Immature natural killer cell (primary cell): Measurements from ENCODE around the gene ZNF470. TPM values are rescaled to one million over a fixed set of nuclear protein-coding genes. Genes with fewer than 3 reads are reported as not detected.

Source experiments
- DNase-seq, 3 donors: peaks; one replicate each; pipeline ENCODE4 v3.0.0; 2022; ENCODE audit warnings: mixed read lengths in 1 of 3
- H3K27ac Mint-ChIP-seq, 6 donors: one replicate each; pipeline ENCODE4 v1.8.0; 2020; ENCODE audit warnings: mixed read lengths in 6 of 6, mild to moderate bottlenecking in 5 of 6, inconsistent platforms in 4 of 6, moderate library complexity in 3 of 6
- H3K27me3 Mint-ChIP-seq, 3 donors: one replicate each; pipeline ENCODE4 v1.8.0; 2020 to 2021; ENCODE audit warnings: low read depth in 3 of 3, mild to moderate bottlenecking in 3 of 3, mixed read lengths in 3 of 3, moderate library complexity in 3 of 3, inconsistent platforms in 1 of 3
- H3K36me3 Mint-ChIP-seq, 3 donors: one replicate each; pipeline ENCODE4 v1.8.0; 2020; ENCODE audit warnings: mixed read lengths in 3 of 3, inconsistent platforms in 2 of 3, mild to moderate bottlenecking in 2 of 3
- H3K4me1 Mint-ChIP-seq, 2 donors: one replicate each; pipeline ENCODE4 v1.8.0; 2020; ENCODE audit warnings: inconsistent platforms in 2 of 2, mild to moderate bottlenecking in 2 of 2, mixed read lengths in 2 of 2, moderate library complexity in 1 of 2
- H3K4me3 Mint-ChIP-seq, 5 donors: one replicate each; pipeline ENCODE4 v1.8.0; 2020; ENCODE audit warnings: mild to moderate bottlenecking in 5 of 5, mixed read lengths in 5 of 5, inconsistent platforms in 3 of 5, moderate library complexity in 3 of 5
- H3K9me3 Mint-ChIP-seq, 6 donors: one replicate each; pipeline ENCODE4 v1.8.0; 2020; ENCODE audit warnings: mild to moderate bottlenecking in 6 of 6, mixed read lengths in 6 of 6, inconsistent platforms in 4 of 6, moderate library complexity in 3 of 6
- polyA plus RNA-seq, 3 donors: library from polyadenylated mRNA; unstranded; fragments of 300-500 nt; fragmentation: Illumina TruSeq; gene quantifications; one replicate each; pipeline ENCODE4 v1.2.3, GENCODE V29; 2021

The ZNF470 gene
- polyA plus RNA-seq = 1 to 10 TPM in 2 of 3 donors, not detected in 1; 1.7 to 2.9 TPM

GRCh38 chr19:56567274-56568120, at the start of gene ZNF470:
TSS of gene ZNF470 (plus strand) at chr19:56567468. CDS start at chr19:56570312, 2,844 bp downstream.
- H3K4me3 Mint-ChIP-seq = peak within 1 kb of the TSS; percentile 95 to 99 (median 97)
- peaks cover 3 to 5% (median 4%) of the 10 kb centered on the region in 3 donors for H3K27me3 Mint-ChIP-seq
- H3K9me3 Mint-ChIP-seq = peaks cover 36 to 88% (median 73%) of the 10 kb centered on the region in 6 donors
- peaks cover 16 to 19% of the 10 kb centered on the region in 2 donors for H3K4me1 Mint-ChIP-seq
- peak; percentile 87 to 88 (median 87) for DNase-seq
- H3K27ac Mint-ChIP-seq = peak within 1 kb of the TSS; percentile 79 to 94 (median 92)
- H3K36me3 Mint-ChIP-seq = peaks cover 42 to 52% (median 43%) of the 10 kb centered on the region in 3 donors

DNA sequence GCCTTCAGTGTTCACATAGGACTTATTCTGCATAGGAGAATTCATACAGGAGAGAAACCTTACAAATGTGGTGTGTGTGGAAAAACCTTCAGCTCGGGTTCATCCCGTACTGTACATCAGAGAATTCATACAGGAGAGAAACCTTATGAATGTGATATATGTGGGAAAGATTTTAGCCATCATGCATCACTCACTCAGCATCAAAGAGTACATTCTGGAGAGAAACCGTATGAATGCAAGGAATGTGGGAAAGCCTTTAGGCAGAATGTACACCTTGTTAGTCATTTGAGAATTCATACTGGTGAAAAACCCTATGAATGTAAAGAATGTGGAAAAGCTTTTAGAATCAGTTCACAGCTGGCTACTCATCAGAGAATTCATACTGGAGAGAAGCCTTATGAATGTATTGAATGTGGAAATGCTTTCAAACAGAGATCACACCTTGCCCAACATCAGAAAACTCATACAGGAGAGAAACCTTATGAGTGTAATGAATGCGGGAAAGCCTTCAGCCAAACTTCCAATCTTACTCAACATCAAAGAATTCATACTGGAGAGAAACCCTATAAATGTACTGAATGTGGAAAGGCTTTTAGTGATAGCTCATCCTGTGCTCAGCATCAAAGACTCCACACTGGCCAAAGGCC, 41.9 kb upstream of the ZNF470 start:
- Mint-ChIP-seq H3K4me3 (no peak overlapping the region), H3K27ac (no peak overlapping the region), H3K36me3 (peaks cover 19 to 36% (median 32%) of the 10 kb centered on the region in 3 donors), H3K27me3 (peaks cover 0 to 1% (median 1%) of the 10 kb centered on the region in 3 donors), H3K9me3 (peaks cover 57 to 94% (median 90%) of the 10 kb centered on the region in 6 donors), H3K4me1 (no peaks in the 10 kb centered on the region)
- DNase-seq = no peak

DNA sequence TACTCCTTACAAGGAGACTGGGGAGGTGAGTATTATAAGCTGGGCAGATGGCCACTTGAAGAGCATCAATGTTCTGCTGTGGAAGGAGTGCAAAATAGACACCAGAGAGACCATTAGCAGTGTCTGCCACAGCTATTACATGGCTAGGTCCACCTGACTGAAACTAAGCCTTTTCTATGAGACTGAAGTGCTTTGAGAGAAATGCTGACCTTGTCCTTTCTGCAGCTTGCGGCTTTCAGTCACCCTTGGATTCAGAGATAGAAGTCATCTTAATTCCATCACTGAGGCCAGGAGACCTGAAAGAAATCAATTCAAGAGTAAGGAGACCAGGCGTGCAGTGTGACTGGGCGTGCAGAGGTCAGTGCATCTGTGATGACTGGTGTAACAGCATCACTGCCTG, 29.8 kb upstream of the ZNF470 start:
- no peak for DNase-seq
- Mint-ChIP-seq H3K9me3 (peaks cover 15 to 80% (median 41%) of the 10 kb centered on the region in 6 donors), H3K4me1 (peaks cover 32 to 39% of the 10 kb centered on the region in 2 donors), H3K27ac (peak overlapping the region in 4 of 6 donors; percentile 88 to 96 (median 92)), H3K4me3 (peak overlapping the region; percentile 87 to 94 (median 89)), H3K36me3 (peaks cover 14 to 32% (median 16%) of the 10 kb centered on the region in 3 donors), H3K27me3 (peaks cover 2 to 18% (median 8%) of the 10 kb centered on the region in 3 donors)

DNA sequence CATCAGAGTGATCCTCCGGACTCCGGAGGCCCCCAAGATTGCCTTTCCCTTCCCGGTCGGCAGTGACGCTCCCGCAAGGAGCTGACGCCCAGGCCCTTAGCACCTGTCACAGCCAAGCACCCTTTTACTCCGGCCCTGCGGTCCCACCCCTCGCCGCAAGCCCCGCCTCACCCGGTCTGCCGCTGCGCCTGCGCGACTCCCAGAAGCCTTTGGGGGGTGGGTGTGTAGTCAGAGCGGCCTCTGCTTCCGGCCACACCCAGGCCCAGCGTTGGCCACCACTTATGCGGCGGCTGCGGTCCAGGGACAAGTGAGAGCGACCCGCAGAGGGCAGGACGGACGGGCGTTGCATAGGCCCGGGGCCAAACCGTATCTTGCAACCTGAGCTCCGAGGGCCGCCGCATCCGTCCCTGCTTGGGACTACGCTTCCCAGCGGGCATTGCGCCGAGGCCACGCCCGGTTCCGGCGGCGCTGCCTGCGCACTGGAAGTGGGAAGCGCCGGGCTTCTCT, 29.0 kb upstream of the ZNF470 start:
- peaks cover 15 to 77% (median 37%) of the 10 kb centered on the region in 6 donors for H3K9me3 Mint-ChIP-seq

GRCh38 chr19:56538761-56539263, 28.5 kb upstream of the ZNF470 start, which contains the start of gene ZFP28:
TSS of gene ZFP28 (plus strand) at chr19:56538948. CDS start at chr19:56539019, 71 bp downstream.
- Mint-ChIP-seq H3K27me3 (peaks cover 2 to 13% (median 8%) of the 10 kb centered on the region in 3 donors), H3K36me3 (peaks cover 16 to 39% (median 20%) of the 10 kb centered on the region in 3 donors), H3K4me1 (peaks cover 32 to 39% of the 10 kb centered on the region in 2 donors), H3K27ac (peak within 1 kb of the TSS; percentile 62 to 96 (median 90)), H3K4me3 (peak within 1 kb of the TSS; percentile 88 to 94 (median 92)), H3K9me3 (peaks cover 15 to 80% (median 38%) of the 10 kb centered on the region in 6 donors)
- DNase-seq = no peak

More for the DNA sequence above, 29.0 kb upstream of the ZNF470 start:
- H3K4me3 Mint-ChIP-seq = peak overlapping the region; percentile 87 to 94 (median 89)
- H3K27me3 Mint-ChIP-seq = peaks cover 2 to 13% (median 8%) of the 10 kb centered on the region in 3 donors
- peak overlapping the region; percentile 62 to 96 (median 89) for H3K27ac Mint-ChIP-seq
- peaks cover 16 to 35% (median 20%) of the 10 kb centered on the region in 3 donors for H3K36me3 Mint-ChIP-seq
- DNase-seq = peak; percentile 86 to 91 (median 89)
- H3K4me1 Mint-ChIP-seq = peaks cover 32 to 39% of the 10 kb centered on the region in 2 donors

GRCh38 chr19:56543776-56544175, 23.5 kb upstream of the ZNF470 start:
- Mint-ChIP-seq H3K4me1 (peaks cover 21 to 25% of the 10 kb centered on the region in 2 donors), H3K27ac (no peak overlapping the region), H3K27me3 (peaks cover 0 to 3% (median 2%) of the 10 kb centered on the region in 3 donors), H3K9me3 (peaks cover 26 to 86% (median 49%) of the 10 kb centered on the region in 6 donors), H3K4me3 (no peak overlapping the region), H3K36me3 (peaks cover 26 to 59% (median 48%) of the 10 kb centered on the region in 3 donors)
- no peak for DNase-seq

DNA sequence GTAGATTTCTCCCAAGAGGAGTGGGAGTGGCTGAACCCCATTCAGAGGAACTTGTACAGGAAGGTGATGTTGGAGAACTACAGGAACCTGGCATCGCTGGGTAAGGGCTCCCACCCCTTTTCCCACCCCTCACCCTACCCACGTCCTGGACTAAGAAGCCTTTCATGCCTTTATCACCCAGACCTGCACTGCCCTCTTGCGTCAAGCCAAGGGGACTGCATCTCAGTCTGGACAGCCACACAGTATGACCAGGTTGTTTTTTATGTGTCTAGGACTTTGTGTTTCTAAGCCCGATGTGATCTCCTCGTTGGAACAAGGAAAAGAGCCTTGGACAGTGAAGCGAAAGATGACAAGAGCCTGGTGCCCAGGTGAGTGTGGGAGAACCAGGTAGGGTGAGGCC, 19.7 kb upstream of the ZNF470 start:
- H3K4me1 Mint-ChIP-seq = no peaks in the 10 kb centered on the region
- H3K27ac Mint-ChIP-seq = no peak overlapping the region
- peaks cover 29 to 89% (median 66%) of the 10 kb centered on the region in 6 donors for H3K9me3 Mint-ChIP-seq
- no peak overlapping the region for H3K4me3 Mint-ChIP-seq
- no peaks in the 10 kb centered on the region for H3K27me3 Mint-ChIP-seq
- peaks cover 34 to 77% (median 68%) of the 10 kb centered on the region in 3 donors for H3K36me3 Mint-ChIP-seq
- DNase-seq = no peak

- no peak overlapping the region for H3K27ac Mint-ChIP-seq
- peaks cover 46 to 92% (median 83%) of the 10 kb centered on the region in 6 donors for H3K9me3 Mint-ChIP-seq
- H3K4me1 Mint-ChIP-seq = no peaks in the 10 kb centered on the region
- H3K4me3 Mint-ChIP-seq = no peak overlapping the region
- DNase-seq = no peak
- peaks cover 0 to 6% (median 2%) of the 10 kb centered on the region in 3 donors for H3K27me3 Mint-ChIP-seq
- H3K36me3 Mint-ChIP-seq = peaks cover 45 to 67% (median 59%) of the 10 kb centered on the region in 3 donors
These were observed 12.9 kb upstream of the ZNF470 start for GRCh38 chr19:56554272-56554869.

DNA sequence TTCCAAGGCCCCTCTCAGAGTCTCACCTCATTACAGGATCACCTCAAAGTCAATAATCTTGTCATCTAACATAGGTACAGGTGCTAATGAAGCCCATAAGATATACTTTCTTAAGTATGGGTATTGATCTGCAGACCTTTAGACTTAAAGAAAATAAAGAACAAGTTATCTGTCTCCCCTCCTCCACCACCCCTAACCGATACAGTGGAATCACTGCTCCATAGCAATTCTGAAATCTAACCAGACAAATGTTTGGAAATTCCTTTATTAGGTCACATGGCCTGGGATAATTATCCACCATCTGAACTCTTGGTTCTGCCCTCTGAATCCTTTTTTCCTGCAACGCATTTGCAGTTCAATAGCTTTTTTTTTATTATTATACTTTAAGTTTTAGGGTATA, 4.5 kb upstream of the ZNF470 start:
- H3K27me3 Mint-ChIP-seq = peaks cover 3 to 5% (median 4%) of the 10 kb centered on the region in 3 donors
- peaks cover 44 to 95% (median 89%) of the 10 kb centered on the region in 6 donors for H3K9me3 Mint-ChIP-seq
- no peak for DNase-seq
- H3K4me1 Mint-ChIP-seq = peaks cover 11 to 13% of the 10 kb centered on the region in 2 donors
- no peak overlapping the region for H3K27ac Mint-ChIP-seq
- H3K4me3 Mint-ChIP-seq = no peak overlapping the region
- peaks cover 19 to 22% (median 22%) of the 10 kb centered on the region in 3 donors for H3K36me3 Mint-ChIP-seq

- H3K9me3 Mint-ChIP-seq = peaks cover 34 to 88% (median 76%) of the 10 kb centered on the region in 6 donors
- peak overlapping the region; percentile 95 to 99 (median 97) for H3K4me3 Mint-ChIP-seq
- H3K4me1 Mint-ChIP-seq = peaks cover 16 to 19% of the 10 kb centered on the region in 2 donors
- peaks cover 40 to 52% (median 41%) of the 10 kb centered on the region in 3 donors for H3K36me3 Mint-ChIP-seq
- H3K27me3 Mint-ChIP-seq = peaks cover 3 to 5% (median 4%) of the 10 kb centered on the region in 3 donors
- DNase-seq = no peak
- H3K27ac Mint-ChIP-seq = peak overlapping the region; percentile 79 to 94 (median 92)
These were observed 379 bp upstream of the ZNF470 start for GRCh38 chr19:56566904-56567273.

DNA sequence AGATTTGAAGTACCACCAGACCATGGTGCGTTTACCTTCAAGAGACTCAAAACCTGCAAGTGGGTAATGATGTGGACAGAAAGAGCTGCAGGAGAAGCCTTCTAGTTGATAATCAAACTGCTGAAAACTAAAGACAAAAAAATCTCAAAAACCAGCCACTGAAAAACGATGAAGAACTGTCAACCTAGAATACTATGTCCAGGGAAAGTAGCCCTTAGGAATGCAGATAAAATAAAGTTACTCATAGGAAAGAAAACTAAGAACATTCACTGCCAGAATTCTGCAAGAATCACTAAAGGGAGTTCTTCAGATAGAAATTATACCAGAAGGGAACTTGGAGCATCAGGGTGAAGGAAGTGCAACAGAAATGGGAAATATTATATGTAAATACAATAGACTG, 5.3 kb downstream of the ZNF470 start:
- Mint-ChIP-seq H3K9me3 (peaks cover 52 to 92% (median 81%) of the 10 kb centered on the region in 6 donors), H3K27ac (no peak overlapping the region), H3K4me1 (peaks cover 8 to 9% of the 10 kb centered on the region in 2 donors), H3K27me3 (peaks cover under 1 to 5% (median 5%) of the 10 kb centered on the region in 3 donors), H3K4me3 (no peak overlapping the region), H3K36me3 (peaks cover 70 to 77% (median 74%) of the 10 kb centered on the region in 3 donors)
- DNase-seq = no peak

DNA sequence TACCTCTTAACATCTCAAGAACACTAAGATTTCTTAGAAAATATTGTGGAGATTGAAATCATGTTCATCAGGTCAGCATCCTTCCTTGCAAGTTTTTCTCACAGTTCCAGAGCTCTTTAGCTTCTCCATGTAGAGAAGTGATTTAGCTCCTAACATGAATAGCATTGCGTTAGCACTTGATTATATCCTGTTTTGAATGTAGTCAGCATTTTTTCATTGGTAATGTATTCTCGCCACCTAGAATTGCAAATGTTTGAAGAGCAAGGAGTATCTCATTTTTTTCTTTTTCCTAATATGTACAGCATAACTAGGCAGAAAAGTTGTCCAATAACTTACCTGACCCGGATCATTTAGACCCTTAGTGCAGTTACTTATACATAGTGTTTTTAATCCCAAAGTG, 6.6 kb downstream of the ZNF470 start:
- no peak overlapping the region for H3K27ac Mint-ChIP-seq
- peaks cover 0 to 5% (median 4%) of the 10 kb centered on the region in 3 donors for H3K27me3 Mint-ChIP-seq
- H3K4me3 Mint-ChIP-seq = no peak overlapping the region
- H3K36me3 Mint-ChIP-seq = peaks cover 68 to 78% (median 72%) of the 10 kb centered on the region in 3 donors
- H3K9me3 Mint-ChIP-seq = peaks cover 44 to 94% (median 90%) of the 10 kb centered on the region in 6 donors
- DNase-seq = no peak
- H3K4me1 Mint-ChIP-seq = no peaks in the 10 kb centered on the region
